GM12892 (cell line): ENCODE data around the gene EFCAB8.

ENCODE experiments used
- POLR2A ChIP-seq: IDR thresholded peaks from 2 replicates; pipeline ENCODE4 v1.6.1; 2011; ENCODE audit warnings: low read depth, low read length, control low read depth
- TAF1 ChIP-seq: IDR thresholded peaks from 2 replicates; pipeline ENCODE4 v1.6.1; 2011; ENCODE audit warnings: low read depth, mild to moderate bottlenecking, control low read depth, low read length, borderline replicate concordance

- TF ChIP-seq POLR2A (no peak), TAF1 (no peak)
Measured at GRCh38 chr20:33004141-33004751, 145.5 kb downstream of the EFCAB8 start, which contains the start of gene SUN5.
